Stimulated activated CD8-positive, alpha-beta memory T cell treated with anti-CD3 and anti-CD28 coated beads, Interleukin-12 subunit alpha, Interleukin-12 subunit beta, amount 100 ng/mL, for 1 hour (primary cell): ENCODE data around the gene HHLA2.
"Not testable (repeated sequence)": the region's sequence is repeated elsewhere in the genome, so short reads cannot be mapped to it uniquely, and the experiment has no call there.

Source experiments
- DNase-seq: peaks from one replicate; pipeline ENCODE4 v3.0.0-alpha.2; 2020; ENCODE audit warnings: low read depth

HHLA2 gene, protein sequence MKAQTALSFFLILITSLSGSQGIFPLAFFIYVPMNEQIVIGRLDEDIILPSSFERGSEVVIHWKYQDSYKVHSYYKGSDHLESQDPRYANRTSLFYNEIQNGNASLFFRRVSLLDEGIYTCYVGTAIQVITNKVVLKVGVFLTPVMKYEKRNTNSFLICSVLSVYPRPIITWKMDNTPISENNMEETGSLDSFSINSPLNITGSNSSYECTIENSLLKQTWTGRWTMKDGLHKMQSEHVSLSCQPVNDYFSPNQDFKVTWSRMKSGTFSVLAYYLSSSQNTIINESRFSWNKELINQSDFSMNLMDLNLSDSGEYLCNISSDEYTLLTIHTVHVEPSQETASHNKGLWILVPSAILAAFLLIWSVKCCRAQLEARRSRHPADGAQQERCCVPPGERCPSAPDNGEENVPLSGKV

GRCh38 chr3:108296239-108296638, at the start of gene HHLA2:
TSS of gene HHLA2 (plus strand) at chr3:108296548. CDS start at chr3:108351814, 55,266 bp downstream.
- DNase-seq: no peak

DNA sequence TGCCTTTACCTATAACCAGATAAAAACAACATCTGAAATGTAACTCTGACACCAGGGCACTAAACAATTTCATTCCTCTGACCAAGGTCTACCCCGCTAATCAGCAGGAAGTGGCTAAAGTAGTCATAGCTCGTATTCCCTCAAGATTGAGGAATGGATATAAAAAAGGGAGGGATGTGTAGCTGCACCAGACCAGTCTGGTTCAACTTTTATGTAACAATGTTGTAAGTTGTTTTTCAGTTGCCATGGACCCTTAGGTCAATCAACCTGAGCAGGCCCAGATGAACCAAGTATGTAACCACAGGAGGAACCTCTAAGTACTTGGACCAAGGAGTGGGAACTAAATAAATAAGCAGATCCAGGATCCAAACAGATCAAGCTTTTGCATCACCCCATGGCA, 45.7 kb upstream of the HHLA2 start:
- DNase-seq: no peak

DNA sequence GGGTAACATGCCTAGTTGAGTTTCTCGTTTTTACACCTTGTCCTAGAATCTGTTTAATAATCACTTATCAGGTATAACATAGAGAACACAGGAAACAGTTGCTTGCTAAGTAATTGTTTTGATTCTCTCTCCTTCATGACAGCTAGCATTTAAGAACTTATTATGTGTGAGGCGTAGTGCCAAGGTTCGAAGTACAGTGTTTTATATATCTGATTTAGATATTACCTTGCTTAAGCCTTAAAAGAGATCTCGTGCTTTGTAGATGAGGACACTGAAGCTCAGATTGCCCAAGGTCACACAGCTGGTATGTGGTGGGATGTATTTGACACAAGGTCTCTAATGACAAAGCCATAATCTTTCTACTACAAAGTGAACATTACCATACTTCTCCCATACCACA, 45.1 kb upstream of the HHLA2 start:
- DNase-seq: no peak

DNA sequence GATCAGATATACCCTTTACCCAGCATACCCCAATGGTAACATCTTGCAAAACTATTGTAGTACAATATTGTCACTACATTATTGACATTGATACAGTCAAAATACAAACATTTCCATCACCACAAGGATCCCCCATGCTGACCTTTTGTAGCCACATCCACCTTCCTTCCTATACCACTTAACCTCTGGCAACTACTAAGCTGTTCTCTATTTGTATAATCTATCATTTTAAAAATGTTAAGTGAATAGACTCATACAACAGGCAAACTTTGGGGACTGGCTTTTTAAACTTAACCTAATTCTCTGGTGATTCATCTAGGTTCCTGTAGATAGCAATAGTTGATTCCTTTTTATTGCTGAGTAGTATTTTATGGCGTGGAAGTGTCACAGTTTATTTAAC, 44.5 kb upstream of the HHLA2 start:
- no peak for DNase-seq

DNA sequence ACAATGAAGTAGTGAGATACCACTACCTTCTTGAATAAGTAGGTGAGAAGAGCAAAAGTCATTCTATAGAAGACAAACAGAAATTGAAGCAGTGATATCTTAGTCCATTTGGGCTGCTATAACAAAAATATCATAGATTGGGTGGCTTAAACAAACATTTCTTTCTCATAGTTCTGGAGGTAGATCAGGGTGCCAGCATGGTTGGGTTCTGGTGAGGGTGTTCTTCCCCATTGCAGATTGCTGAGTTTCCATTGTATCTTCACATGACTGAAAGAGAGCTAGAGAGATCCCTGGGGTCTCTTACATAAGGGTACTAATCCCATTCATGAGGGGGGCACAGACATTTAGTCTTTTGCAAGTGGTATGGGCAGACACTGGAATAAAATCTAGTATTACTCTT, 41.2 kb upstream of the HHLA2 start:
- no peak for DNase-seq

DNA sequence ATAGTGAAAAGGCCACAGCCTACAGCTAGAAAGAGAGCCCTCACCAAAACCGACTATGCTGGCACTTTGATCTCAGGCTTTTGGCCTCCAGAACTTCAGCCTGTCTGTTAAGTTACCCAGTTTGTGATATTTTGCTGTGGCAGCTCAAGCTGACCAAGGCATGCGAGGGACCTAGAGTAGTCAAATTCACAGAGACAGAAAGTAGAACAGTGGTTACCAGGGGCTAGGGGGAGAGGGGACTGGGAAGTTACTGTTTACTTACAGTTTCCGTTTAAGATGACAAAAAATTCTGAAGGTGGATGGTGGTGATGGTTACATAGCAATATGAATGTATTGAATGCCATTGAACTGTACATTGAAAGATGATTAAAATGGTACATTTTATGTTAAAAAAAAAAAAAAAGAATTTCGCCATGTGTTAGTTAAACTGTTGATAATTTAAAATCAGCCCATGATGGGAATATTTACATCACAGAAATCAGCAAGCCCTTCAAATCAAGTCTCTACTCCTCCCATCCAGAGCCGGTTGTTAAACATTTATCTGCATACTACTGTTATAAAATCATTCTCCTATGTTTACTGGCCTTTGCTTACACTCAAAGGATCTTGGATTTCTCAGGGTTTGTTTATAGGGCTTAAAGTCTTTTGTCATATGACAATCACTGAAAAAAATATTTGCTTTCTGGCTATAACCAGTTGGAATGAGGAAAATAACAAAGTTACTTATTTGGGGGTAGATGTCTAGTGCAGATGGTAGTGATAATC, 31.6 kb upstream of the HHLA2 start:
- DNase-seq: not testable (repeated sequence)

DNA sequence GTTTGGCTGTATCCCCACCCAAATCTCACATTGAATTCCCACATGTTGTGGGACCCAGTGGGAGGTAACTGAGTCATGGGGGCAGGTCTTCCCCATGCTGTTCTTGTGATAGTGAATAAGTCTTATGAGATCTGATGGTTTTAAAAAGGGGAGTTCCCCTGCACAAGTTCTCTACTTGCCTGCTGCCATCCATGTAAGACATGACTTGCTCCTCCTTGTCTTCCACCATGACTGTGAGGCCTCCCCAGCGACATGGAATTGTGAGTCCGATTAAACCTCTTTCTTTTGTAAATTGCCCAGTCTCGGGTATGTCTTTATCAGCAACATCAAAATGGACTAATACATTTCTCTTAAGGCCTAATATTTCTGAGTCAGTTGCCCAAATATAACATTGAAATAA, 28.1 kb upstream of the HHLA2 start:
- not testable (repeated sequence) for DNase-seq

DNA sequence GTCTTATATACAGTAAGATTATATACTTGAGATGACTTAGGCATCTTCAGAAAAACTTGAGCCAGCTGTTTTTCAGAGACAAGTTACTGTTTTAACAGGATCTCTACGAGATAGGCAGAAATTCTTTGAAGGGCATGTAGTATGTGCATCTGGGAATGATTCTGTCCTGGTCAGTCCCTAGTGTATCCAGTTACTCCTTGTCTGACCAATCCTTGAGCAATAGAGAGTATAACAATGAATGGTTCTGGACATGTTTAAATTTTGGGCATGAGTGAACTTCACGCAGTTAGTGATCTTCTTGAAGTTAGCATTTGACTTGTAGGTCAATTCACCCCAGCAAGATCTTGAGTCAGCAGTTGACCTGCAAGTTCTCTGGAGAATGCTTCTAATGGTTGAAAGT, 24.7 kb upstream of the HHLA2 start:
- DNase-seq: no peak

DNA sequence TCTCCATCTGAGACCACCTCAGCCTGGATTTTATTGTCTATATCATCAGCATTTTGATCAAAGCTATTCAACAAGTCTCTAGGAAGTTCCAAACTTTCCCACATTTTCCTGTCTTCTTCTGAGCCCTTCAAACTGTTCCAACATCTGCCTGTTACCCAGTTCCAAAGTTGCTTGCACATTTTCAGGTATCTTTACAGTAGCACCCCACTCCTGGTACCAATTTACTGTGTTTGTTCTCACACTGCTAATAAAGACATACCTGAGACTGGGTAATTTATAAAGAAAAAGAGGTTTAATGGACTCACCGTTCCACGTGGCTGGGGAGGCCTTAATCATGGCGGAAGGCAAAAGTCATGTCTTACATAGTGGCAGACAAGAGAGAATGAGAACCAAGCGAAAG, 17.3 kb upstream of the HHLA2 start:
- DNase-seq: not testable (repeated sequence)

- DNase-seq: no peak
Observed at GRCh38 chr3:108280476-108280875, 15.9 kb upstream of the HHLA2 start.

GRCh38 chr3:108281670-108282069, 14.7 kb upstream of the HHLA2 start:
- DNase-seq: no peak

GRCh38 chr3:108283006-108283405, 13.3 kb upstream of the HHLA2 start:
- DNase-seq: no peak

DNA sequence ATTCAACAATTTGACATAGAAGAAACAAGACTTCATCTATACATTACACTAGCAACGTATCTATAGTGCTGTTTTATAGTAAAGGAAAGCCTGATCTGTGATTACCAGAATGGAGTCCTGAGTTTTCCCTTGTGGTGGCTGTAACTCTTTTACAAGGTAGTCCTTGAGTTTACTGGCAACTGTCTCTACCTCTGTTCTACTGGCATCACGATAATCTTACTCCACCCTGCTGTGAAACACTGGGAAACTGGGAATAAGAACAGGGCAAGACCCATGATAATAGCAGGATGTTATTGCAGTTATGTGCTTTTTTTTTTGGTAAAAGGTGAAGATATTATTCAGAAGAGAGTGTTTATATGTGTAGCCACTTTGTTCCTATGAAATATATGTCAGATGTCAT, 12.4 kb upstream of the HHLA2 start:
- DNase-seq: no peak

- DNase-seq: no peak
Observed at GRCh38 chr3:108285176-108285575, 11.2 kb upstream of the HHLA2 start.

DNA sequence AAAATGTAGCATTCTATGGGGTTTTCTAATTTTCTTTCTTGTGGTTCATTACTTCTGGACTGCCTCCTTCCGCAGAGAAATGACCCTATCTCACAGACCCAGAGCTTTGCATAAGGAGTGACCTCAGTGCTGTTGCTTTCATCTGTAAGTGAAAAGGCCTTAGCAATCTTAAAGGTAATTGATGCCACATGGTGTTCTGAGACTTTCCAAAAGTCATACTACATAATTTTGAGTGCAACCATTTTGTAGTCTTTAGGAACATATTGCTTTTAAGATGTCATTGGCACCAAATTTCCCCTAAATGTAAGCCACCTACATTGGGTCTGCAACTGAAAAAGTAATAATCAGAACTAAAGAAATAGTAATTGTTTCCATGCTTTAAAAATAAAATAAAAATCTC, 9.2 kb upstream of the HHLA2 start:
- no peak for DNase-seq

DNA sequence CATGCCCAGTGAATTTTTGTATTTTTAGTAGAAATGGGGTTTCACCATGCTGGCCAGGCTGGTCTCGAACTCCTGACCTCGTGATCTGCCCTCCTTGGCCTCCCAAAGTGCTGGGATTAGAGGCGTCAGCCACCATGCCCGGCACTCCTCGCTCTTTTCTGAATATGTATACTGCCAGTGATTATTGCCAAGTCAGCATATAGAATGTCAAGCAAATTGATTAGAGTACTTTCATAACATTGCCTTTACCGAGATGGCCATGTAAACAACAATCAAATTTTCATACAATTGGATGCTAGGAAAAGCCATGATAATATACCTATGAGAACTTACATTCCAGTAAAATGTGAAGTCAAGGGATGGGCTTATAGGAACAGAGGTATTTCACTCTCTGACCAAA, 8.2 kb upstream of the HHLA2 start:
- not testable (repeated sequence) for DNase-seq

GRCh38 chr3:108289159-108289558, 7.2 kb upstream of the HHLA2 start:
- DNase-seq: no peak

DNA sequence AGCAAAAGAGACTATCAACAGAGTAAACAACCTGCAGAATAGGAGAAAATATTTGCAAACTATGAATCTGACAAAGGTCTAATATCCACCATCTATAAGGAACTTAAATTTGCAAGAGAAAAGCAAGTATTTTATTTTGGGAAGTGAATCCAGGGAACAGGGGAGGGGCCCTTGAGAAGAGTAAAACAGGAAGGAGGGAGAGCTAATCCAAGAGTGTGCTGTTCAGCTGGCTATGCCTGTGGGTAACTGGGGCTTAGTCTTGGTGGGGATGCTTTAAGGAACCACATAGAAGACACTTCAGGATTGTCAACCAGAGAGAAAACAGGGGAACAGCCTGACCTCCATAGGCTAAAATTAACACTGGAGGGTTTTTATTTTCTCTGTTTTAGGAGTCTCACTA, 3.9 kb upstream of the HHLA2 start:
- DNase-seq: no peak

GRCh38 chr3:108292905-108293328, 3.4 kb upstream of the HHLA2 start:
- no peak for DNase-seq

DNA sequence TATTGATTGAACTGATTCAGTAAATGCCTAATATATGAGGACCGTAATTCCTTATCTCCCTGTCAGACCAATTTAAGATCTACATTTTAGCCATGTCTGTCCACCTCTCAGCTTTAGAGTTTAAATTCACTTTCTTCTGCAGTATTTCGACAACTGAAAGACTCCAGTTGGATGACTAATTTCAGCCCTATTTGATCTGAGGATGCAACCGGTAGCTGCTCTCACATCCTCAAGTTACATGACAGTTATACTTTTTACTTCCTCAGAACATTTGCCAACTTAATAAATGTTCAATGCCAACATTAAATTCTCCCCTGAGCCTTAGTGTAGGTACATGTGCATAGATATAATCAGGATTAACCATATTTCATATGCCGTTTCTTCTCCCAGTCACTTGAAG, 2.5 kb upstream of the HHLA2 start:
- no peak for DNase-seq

DNA sequence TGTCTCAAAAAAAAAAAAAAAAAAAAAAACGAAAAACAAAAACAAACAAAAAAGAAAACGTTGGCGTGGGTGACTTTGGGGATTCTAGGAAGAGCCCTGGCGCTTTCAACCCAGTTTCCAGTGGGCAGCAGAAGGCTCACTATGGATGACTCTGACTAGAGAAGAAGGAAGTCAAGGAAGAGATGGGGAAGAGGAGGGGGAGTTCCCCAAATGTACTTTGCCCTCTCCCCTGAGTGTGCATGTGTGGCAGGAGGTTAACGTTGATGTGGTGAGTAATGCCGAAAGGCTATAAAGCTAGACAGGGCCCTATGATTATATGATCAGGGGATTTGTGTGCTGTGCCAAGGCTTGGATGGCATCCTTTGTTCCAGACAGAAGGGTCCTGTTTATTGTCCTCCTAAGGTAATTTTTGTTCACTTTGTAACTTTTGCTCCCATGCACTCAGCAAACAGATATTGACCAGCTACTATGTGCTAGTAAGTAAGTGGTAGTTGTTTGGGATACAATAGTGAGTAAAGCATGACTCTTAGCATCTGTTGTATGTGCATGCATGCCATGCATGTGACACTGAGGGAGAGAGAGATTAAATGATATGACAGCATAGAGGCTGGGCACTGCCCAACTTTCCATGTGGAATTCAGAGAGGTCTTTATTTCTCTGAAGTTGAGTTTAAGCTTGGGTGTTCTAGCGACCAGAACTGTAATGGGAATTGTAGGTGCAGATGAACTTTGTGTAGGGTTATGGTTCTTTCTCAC, 750 bp upstream of the HHLA2 start:
- DNase-seq: no peak

GRCh38 chr3:108297647-108298046, 1.3 kb downstream of the HHLA2 start:
- no peak for DNase-seq

DNA sequence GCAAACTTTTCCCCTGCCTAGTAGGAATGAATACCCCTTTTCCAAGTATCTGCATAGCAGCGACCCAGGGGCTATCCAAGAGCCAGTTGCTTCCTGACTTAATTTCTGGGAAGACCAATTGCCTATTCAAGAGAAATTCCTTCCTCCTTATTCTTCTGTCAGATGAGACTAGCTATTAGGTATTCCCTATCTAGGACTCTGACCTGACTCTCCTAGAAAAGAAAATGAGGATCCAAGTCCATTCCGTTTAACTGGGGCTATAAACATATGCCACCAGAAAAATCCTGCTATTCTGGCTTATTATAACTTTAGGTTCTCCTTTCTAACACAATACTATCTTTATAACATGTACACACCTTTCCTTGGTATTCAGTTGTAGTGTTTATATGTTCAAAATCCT, 1.7 kb downstream of the HHLA2 start:
- no peak for DNase-seq
